Muscle of arm (tissue), 12 donors: Measurements from ENCODE around the gene BLOC1S6. TPM values are rescaled to one million over a fixed set of nuclear protein-coding genes. Genes with fewer than 3 reads are reported as not detected.
A peak's percentile ranks its signal among the peaks of the same experiment; 100 is the strongest.
"Not testable (repeated sequence)": the region's sequence is repeated elsewhere in the genome, so short reads cannot be mapped to it uniquely, and the experiment has no call there.

ENCODE experiments used
- DNase-seq: peaks from one replicate; pipeline ENCODE4 v3.0.0-alpha.2; 2013
- polyA plus RNA-seq, 12 donors: library from polyadenylated mRNA; unstranded; fragments of 120-200 nt; gene quantifications; one replicate each; pipeline ENCODE4 v1.2.1, GENCODE V29; 2013; ENCODE audit not compliant: insufficient read length in 12 of 12

The BLOC1S6 gene
- polyA plus RNA-seq, 12 donors = 35.3 to 65.4 (median 43.5) TPM; not detected in 1

DNA sequence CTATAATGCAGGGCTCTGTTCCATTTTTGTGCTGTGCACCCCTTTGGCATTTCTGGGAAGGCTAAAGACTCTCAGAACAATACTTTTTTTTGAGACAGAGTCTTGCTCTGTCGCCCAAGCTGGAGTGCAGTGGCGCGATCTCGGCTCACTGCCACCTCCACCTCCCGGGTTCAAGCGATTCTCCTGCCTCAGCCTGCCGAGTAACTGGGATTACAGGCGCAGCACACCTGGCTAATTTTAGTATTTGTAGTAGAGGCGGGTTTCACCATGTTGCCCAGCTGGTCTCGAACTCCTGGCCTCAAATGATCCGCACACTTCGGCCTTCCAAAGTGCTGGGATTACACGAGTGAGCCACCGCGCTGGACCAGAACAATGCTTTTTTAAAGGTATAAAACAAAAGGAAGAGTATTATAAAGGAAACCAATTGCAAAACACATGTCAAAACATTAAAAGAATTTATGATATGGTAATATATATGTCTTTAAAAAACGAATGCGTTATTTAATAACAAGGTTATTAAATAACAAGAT lies 48.6 kb downstream of the BLOC1S6 start:
- no peak for DNase-seq

DNA sequence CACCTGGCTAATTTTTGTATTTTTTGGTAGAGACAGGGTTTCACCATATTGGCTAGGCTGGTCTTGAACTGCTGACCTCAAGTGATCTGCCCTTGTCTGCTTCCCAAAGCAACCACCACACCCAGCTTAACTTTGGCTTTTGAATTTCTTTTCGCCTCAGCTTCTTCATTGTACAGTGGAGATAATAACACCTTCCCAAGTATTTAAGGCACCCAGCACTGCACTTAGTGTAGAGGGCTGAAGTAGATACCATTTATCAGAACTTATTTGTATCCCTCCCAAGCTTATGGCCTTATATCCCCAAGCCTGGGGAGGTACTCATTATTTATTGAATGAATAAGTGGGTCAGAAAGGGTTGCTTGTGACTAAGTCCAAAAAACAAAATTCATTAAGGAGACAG lies 50.0 kb downstream of the BLOC1S6 start:
- DNase-seq = no peak

DNA sequence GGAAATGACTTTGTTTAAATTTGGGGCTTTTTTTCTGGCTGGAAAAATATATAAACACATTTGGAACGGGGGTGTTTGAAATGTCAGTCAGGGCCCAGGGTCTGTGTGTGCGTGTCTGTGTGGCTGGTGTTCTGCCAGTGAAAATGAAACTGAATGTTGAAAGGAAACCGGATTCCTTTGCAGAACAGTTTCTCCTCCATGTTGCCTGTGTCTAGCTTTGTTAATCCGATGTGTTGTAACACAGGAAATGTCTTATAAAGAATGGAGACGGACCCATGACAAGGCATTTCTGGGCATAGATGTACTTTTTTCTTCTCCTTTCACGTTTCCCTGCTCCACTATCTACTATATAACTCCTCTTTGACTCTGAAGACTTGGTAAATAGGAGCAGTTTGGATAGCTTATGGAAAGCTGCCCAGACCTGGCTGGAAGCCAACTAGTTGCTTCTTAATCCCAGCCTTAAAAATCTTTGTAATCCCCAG lies 50.4 kb downstream of the BLOC1S6 start:
- DNase-seq = peak; percentile 70

DNA sequence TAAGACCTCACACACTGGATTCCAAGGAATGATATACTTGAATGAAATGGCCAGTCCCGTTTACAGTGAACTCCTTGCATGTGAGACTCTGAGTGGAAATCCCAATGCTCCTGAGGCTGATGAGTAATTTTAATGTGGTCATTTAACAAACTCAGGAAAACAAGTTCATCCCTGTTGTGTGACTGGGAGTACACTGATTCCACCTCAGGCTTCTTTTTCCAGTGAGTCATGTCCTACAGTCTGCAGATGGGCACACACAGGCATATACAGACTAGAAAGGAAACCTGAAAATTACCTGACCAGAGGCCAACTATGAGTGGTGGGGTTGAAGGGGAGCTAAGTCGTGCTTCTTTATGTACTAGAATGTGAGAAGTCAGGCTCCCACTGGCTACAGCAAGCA lies 53.4 kb downstream of the BLOC1S6 start:
- no peak for DNase-seq

DNA sequence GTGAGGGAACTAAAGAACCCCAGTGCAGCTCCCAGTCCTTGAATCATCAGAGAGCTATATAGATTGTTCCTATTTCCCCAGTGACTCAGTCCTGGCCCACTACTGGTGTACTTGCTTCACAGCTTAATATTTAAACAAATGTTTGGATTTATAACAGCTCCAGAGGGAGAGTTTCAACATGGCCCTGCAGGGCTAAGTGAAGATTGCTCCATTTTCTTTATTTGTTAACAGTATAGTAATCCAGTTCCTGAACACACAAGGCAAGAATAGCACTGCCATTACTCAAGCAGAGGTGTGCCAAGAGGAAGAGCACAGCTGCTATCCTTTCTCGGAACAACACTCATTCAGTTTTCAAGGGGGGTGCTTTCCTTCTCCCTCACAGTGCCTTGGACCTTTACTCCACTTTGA lies 54.2 kb downstream of the BLOC1S6 start:
- DNase-seq = peak; percentile 29

DNA sequence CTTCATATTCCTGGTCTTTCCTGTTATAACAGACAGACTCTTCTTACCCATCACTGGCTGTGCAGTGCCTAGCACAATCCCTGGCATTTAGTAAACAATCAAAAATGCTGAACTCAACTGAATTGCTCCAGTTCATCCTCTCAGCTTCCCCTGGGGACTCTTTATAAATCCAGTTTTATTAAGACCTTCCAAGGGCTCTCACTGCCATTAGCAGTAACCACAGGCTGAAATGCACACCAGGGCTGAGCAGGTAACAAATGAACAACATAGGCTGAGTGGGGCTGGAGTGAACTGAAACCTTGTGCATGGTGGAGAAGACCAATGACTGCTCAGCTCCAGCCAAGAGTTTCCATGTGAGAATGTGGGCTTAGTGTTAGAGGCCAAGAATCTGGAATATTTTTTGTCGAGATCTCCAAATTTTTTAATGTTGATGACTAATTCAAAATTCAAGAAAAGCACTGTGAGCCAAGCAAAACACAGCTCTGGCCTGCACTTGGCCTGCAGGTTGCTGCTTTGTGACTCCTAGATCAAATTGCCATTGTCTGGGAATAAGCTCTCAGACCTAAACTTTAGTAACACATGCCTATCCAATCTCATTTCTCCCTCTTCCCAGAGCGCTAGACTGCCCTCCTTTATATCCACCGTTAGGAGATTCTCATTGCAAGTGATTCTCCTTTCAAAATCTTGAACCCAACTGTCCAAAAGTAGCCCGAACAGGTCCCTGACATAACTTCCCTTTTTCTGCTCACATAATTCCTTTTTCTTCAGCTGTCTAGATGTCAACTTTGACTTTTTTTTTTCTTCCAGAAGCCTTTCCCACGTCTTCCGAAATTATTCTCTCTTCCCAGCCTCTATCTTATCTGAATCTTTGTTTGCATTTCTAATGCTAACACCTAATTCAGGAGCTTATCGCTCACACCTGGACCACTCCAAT lies 55.1 kb downstream of the BLOC1S6 start:
- DNase-seq = peak; percentile 21

DNA sequence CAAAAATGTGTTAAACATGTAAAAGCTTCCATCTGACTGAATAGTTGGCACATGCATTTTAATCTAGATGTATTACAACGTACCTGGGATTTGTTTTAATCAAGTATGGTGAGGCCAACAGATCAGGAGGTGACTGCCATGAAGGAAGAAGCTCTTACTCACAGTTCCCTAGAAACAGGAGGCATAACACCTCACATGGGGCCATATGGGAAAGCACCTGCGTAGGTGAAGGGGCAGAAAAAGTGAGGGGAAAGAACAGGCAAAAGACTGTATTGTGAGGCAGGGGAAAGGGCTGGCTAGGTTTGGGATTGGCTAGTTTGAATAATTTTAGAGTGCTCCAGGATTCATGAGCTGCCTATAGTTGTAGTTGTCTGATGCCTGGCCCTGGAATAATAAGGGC lies 57.3 kb downstream of the BLOC1S6 start:
- DNase-seq = no peak

DNA sequence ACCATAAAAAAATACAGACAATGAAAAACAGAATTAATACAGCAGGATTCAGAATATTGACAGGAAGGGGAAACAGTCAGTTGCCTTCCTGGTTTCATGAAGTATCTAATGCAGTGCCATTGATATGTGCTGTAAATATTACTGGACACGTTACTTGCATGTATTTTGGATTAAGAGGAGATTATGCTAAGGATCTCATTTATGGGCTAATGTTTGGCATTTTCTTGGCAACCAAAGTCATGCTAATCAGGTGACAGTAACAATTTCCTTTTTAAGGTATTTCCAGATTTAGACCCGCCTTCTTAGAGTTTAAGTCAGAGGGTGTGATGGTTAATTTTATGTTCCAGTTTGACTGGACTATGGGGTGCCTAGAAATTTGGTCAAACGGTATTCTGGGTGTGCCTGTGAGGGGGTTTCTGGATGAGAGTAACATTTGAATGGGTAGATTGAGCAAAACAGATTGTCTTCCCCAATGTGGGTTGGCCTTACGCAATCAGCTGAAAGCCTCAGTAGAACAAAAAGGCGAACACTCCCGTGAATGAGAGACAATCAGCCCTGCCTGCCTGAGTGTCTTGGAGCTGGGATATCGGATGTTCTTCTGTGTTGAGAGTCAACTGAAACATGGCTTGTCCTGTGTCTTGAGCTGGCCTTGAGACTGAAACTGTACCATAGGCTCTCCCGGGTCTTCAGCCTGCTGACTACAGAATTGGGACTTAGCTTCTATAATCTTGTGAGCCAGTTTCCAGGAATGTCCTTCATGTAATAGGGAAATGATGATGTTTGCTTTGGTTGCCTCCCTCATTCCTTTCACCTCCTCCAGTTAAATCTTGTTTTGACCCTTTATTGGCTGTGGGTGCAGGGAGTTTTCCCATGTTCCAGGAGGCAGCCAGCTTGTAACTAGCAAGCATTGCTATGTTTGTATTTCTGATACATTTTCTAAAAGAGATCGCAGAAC lies 58.1 kb downstream of the BLOC1S6 start:
- no peak for DNase-seq

DNA sequence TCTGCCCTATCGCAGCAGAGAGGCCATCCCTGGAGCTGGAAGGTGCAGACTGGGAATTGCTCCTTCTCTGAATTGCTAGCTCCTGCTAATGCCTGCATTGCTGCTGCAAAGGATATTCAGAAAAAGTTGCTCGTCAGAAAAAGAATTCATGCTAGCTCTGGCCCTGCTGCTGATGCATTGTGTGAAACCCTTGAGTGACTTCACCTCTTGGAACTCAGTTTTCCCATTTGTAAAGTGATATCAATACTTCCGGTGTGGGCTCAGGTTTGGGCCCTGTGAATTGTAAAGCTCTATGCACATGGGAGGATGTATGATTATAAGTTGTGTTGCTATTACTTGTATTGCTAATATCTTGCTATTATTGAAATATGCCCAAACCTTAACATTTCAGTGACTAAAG lies 59.0 kb downstream of the BLOC1S6 start:
- DNase-seq = no peak

DNA sequence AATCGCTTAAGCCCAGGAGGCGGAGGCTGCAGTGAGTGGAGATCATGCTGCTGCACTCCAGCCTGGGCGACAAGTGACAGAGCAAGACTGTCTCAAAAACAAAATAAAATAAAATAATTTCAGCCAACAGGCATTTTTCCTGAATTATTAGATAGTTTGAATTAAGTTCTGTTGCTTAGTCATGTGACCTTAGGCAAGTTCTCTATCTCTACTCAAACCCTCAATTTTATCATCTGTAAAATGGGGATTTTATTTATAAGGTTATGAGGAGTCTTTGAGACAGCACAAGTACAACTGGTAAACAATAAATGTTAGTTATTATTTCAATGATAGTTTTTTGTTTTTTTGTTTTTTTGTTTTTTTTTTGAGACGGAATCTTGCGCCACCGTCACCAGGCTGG lies 60.6 kb downstream of the BLOC1S6 start:
- no peak for DNase-seq

DNA sequence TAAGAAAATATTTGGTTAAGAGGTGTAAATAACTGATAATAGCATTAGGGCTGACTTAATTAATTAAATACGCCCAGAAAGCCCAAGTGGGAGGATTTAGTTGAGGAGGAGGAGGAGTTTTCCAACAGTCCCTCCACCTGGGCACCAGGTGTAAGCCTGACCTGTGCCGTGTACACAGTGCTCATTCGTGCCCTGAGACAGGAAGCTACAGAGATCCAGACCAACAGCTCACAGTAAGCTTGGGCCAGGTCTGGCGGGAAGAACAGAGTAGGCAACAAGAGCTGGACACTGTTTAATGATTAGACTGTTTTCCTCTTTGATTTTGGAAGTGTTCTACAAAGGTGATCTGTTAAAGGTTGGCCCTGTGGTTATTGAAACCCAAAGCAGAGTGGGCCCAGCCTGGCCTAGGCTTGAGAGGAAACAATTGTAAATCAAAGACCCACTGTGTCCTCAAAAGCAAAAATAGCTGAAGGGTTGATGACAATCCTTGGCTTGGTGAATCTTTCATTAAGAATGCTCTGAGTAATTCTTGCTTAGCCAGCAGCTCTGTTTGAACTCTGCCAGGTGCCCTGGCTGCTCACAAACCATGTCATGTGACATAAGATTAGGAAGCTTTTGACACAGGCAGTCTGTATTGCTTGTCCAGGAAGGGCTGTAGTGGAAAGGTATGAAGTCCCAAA lies 61.5 kb downstream of the BLOC1S6 start:
- DNase-seq = no peak

DNA sequence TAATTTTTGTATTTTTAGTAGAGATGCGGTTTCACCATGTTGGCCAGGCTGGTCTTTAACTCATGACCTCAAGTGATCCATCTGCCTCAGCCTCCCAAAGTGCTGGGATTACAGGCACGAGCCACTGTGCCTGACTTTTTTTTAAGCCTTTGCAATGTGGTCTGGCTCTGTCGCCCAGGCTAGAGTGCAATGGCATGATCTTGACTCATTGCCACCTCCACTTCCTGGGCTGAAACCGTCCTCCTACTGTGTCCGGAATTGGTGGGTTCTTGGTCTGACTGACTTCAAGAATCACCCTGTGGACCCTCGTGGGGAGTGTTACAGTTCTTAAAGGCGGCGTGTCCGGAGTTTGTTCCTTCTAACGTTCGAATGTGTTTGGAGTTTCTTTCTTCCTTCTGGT lies 62.8 kb downstream of the BLOC1S6 start:
- DNase-seq = not testable (repeated sequence)

DNA sequence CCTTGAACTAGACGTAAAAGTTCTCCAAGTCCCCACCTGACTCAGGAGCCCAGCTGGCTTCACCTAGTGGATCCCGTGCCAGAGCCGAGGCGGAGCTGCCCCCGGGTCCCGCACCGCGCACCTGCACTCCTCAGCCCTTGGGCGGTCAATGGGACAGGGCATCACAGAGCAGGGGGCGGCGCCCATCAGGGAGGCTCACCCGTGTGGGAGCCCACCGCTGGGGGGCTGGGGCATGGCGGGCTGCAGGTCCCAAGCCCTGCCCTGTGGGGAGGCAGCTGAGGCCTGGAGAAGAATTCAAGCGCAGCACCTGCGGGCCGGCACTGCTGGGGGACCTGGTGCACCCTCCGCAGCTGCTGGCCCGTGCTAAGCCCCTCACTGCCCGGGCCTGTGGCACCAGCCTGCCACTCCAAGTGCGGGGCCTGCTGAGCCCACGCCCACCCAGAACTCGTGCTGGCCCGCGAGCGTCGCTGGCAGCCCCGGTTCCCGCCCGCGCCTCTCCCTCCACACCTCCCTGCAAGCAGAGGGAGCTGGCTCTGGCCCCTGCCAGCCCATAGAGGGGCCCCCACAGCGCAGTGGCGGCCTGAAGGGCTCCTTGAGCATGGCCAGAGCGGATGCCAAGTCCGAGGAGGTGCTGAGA lies 63.8 kb downstream of the BLOC1S6 start:
- no peak for DNase-seq

DNA sequence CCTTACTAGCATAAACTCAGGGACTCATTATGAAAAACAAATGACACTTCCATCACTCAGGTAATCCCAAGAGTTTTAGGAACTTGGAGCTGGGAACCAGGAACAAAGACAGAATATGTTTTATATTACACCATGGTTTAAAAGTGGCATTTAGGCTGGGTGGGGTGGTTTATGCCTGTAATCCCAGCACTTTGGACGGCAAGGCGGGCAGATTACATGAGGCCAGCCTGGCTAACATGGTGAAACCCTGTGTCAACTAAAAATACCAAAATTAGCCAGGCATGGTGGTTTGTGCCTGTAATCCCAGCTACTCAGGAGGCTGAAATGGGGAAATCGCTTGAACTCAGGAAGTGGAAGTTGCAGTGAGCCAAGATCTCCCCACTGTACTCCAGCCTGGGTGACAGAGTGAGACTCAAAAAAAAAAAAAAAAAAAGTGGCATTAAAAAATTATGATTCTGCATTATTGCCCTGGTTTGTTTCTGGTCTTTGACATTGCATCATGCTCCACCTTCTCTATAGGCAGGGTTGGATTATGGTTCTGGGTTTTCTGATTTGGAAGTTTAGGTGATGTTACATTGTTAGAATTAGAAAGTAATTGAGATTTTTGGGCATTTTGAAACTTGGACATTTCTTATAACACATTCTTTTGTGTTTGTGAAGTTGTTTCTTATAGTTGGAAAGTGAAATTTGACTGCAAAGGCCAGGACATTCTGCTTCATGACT lies 66.7 kb downstream of the BLOC1S6 start:
- DNase-seq = no peak

DNA sequence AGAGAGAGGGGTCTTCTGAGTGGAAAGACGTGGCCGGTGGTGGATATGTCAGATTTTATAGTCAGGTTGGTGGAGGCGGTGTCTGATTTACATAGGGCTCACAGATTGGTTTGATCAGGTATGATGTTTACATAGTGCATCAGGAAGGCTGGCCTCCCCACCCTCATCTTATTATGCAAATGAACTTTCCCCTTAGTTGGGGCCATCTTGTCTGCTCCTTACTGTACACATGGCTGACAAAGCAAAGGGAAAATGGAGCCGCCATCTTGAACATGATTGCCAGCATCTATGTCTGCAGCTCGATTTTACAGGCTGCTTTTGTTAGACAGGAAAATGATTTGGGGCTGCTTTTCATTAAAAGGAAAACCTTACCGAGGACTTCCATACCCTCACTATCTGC lies 67.6 kb downstream of the BLOC1S6 start:
- no peak for DNase-seq

DNA sequence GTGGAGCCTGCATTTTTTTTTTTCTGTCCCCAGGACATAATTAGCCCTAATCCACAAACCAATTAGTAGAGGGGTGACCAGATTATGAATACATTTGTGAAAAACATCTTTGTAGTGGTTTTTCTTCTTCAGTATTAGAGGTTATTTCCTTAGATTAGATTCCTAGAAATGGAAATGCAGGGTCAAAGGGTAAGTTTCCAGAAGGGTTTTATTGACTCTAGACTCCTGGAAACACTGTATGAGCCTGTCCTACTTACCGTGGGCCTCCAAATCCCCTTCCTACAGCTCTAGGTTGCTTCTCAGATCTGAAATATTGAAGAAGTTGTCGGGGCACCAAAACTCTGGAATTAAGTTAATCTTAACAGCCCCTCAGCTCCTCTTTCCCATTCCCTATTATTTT lies 70.1 kb downstream of the BLOC1S6 start:
- DNase-seq = no peak

DNA sequence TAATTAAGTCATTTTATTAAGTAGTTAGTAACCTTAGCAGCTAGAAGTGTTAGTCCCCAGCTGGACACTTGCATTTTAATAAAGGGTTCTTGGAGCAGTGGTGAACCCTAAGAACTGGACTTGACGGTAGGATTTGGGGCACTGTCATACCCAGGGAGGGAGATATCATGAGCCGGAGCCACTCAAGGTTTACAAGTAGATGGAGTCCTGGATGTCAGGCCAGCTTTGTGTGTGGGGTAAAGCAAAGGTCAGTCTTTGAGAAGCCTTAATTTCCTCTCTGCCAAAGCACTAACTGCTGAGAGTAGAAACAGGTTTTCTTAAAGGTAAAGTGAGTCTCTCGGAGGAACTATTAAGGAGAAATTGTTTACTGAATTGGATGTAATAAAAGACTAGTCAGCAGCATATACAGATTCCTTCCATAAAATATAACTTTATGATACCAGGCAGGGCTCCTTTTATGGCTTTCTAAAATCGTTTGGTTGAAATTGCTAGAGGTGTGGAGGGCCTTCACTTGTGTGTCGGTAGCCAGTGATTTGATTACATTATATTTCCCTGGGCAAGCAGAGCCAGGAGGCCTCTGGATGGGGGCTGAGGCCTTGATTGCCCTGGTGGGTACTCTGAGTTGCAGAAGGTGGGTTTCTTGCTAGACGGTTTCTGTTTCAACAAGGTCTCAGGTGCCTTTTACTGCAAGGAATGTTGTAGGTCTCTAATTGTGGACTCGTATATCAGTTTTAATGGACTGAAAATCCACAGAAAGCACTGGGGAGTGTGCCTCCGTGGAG lies 70.8 kb downstream of the BLOC1S6 start:
- no peak for DNase-seq
